Measurements from ENCODE around the gene KCNT1. TPM values are rescaled to one million over a fixed set of nuclear protein-coding genes. Genes with fewer than 3 reads are reported as not detected.

The KCNT1 gene
- total and polyA plus RNA-seq, 11 donors: 0.21 to 7.4 (median 1.9) TPM

DNA sequence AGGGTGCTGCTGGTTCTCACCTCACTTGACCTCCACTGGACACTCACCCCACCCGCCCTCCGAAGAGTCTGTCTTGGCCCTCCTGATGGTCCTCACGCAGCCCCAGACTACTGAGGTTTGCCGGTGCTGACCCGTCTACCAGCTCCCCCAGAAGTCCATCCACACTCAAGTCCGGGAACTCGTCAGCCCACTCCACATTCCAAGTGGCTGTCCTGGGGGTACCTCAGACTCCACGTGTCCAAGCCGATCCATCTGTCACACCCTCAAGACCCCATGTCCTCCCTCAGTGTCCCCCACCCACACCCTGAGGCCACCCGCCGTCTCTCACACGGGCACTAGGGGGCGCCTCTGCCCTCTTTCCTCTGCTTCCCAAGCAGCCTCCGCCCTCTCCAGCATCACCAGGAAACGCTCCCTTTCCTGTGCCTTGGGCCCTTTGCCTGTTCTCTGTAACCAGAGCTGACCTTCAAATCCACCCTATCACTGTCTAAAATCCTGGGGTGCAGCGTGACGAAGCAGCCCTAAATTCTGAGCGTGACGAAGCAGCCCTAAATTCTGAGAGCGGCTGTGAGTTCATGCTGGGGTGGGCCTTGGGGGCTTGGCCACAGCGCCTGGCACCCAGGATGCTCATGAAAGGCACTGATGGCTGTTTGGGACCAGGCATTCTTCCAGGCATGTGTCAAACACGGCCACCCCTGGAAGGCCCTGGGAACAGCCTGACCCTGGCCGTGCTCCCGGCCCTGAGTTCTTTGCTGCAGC is 95.7 kb downstream of the KCNT1 start:
- intact Hi-C loops (cut with DNase I): loop anchor here in 5 of 10 donors (5.0 to 10.0 kb wide), 2 partner anchors 325 to 327 kb away; no protein-coding TSS in a partner anchor
- peak overlapping the region in 5 of 12 donors; percentile 13 to 60 (median 27) for H3K27ac ChIP-seq
- H3K4me3 ChIP-seq: no peak overlapping the region
- ATAC-seq (peak; percentile 66 to 89 (median 81)), DNase-seq (peak in 4 of 5 donors; percentile 52 to 58 (median 55))
- no peaks in the 10 kb centered on the region for H3K36me3 ChIP-seq
- 27 to 39% (median 31%) methylated on average over 21 to 24 of the region's 24 CpGs for WGBS, 4 donors
- peaks cover 0 to 3% (median 0%) of the 10 kb centered on the region in 12 donors for H3K9me3 ChIP-seq
- peaks cover 0 to 17% (median 11%) of the 10 kb centered on the region in 12 donors for H3K4me1 ChIP-seq
- TF ChIP-seq, protein P1, sequence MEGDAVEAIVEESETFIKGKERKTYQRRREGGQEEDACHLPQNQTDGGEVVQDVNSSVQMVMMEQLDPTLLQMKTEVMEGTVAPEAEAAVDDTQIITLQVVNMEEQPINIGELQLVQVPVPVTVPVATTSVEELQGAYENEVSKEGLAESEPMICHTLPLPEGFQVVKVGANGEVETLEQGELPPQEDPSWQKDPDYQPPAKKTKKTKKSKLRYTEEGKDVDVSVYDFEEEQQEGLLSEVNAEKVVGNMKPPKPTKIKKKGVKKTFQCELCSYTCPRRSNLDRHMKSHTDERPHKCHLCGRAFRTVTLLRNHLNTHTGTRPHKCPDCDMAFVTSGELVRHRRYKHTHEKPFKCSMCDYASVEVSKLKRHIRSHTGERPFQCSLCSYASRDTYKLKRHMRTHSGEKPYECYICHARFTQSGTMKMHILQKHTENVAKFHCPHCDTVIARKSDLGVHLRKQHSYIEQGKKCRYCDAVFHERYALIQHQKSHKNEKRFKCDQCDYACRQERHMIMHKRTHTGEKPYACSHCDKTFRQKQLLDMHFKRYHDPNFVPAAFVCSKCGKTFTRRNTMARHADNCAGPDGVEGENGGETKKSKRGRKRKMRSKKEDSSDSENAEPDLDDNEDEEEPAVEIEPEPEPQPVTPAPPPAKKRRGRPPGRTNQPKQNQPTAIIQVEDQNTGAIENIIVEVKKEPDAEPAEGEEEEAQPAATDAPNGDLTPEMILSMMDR (IDR thresholded peaks at IDR 0.05): peak; percentile 52 to 77 (median 64)
- no peak for TF ChIP-seq POLR2A (IDR thresholded peaks at IDR 0.05)
- H3K27me3 ChIP-seq: no peaks in the 10 kb centered on the region

DNA sequence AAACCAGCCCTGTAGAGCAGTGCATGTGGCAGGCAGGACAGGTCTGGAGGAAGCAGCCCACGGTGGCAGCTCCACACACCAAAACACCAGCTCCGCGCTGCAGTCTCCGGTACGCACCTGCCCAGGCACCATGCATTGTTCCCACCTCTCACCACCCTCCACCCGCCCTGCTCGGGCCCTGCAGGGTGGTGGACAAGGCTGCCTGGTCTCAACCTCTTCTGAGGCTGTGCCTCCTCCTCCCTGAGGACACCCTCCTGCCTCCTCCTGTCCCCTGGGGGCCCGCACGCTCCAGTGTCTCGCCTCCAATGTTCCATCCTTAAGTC is 96.2 kb downstream of the KCNT1 start:
- ATAC-seq (peak in 1 of 4 donors; percentile 7), DNase-seq (no peak)
- peak overlapping the region in 3 of 12 donors; percentile 16 to 60 (median 27) for H3K27ac ChIP-seq
- TF ChIP-seq, protein P1 (IDR thresholded peaks at IDR 0.05): no peak
- intact Hi-C loops (cut with DNase I): loop anchor here in 5 of 10 donors (5.0 to 10.0 kb wide), 2 partner anchors 324 to 327 kb away; no protein-coding TSS in a partner anchor
- peaks cover 0 to 3% (median 0%) of the 10 kb centered on the region in 12 donors for H3K9me3 ChIP-seq
- 69 to 81% (median 71%) methylated on average over 7 to 10 of the region's 10 CpGs for WGBS, 4 donors
- H3K36me3 ChIP-seq: no peaks in the 10 kb centered on the region
- H3K27me3 ChIP-seq: no peaks in the 10 kb centered on the region
- peaks cover 0 to 17% (median 11%) of the 10 kb centered on the region in 12 donors for H3K4me1 ChIP-seq
- no peak overlapping the region for H3K4me3 ChIP-seq

DNA sequence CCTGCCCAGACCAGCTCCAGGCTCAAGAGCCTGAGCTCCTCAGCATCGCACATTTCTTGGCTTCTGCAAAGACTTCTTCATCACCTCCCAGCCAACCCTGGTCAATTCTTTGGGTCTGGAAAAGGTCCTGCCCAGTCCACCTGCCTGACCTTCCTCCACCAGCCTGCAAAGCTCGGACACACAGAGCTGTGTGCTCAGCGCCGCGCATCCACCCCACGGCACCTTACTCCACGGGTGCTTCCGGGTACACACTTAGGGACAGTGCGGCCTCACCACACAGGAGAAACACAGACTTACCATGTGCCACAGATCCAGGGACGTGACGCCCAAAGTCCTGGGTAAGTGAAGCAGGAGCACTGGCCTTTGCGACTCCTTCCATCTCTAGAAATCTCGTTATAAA is 97.3 kb downstream of the KCNT1 start:
- 94 to 98% (median 97%) methylated on average over 13 of the region's 13 CpGs for WGBS, 4 donors
- H3K4me1 ChIP-seq: peaks cover 0 to 17% (median 11%) of the 10 kb centered on the region in 12 donors
- DNase-seq: no peak
- TF ChIP-seq, protein P1 (IDR thresholded peaks at IDR 0.05): no peak
- TF ChIP-seq POLR2A (IDR thresholded peaks at IDR 0.05): no peak
- no peak overlapping the region for H3K4me3 ChIP-seq
- H3K27me3 ChIP-seq: no peaks in the 10 kb centered on the region
- intact Hi-C loops (cut with DNase I): loop anchor here in 5 of 10 donors (5.0 to 10.0 kb wide), 2 partner anchors 323 to 326 kb away; no protein-coding TSS in a partner anchor
- no peaks in the 10 kb centered on the region for H3K36me3 ChIP-seq
- peaks cover 0 to 3% (median 0%) of the 10 kb centered on the region in 12 donors for H3K9me3 ChIP-seq
- H3K27ac ChIP-seq: no peak overlapping the region
- no peak for ATAC-seq

DNA sequence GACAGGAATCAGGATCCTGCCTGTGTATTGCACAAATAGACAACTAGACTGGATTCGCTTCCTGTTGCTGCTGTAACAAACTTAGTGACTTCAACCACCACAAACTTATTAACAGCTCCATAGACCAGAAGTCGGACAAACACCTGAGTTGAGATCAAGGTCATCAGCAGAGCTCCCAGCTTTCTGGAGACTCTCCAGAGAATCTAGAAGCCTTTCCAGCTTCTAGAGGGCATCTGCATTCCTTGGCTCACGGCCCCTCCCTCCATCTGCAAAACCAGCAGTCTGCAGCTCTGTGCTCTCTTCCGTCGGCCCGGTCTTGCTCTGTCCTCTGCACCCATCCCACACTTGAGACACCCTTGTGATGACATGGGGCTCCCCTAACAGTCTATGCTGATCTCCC is 99.1 kb downstream of the KCNT1 start:
- Histone ChIP-seq H3K27me3 (no peaks in the 10 kb centered on the region), H3K4me1 (peaks cover 0 to 24% (median 13%) of the 10 kb centered on the region in 12 donors), H3K36me3 (no peaks in the 10 kb centered on the region), H3K9me3 (peaks cover 0 to 3% (median 0%) of the 10 kb centered on the region in 12 donors), H3K27ac (no peak overlapping the region), H3K4me3 (no peak overlapping the region)
- TF ChIP-seq, protein P1 (IDR thresholded peaks at IDR 0.05): no peak
- no peak for TF ChIP-seq POLR2A (IDR thresholded peaks at IDR 0.05)
- WGBS, 4 donors: 86 to 95% (median 89%) methylated on average over 6 of the region's 6 CpGs
- DNase-seq (peak in 1 of 5 donors; percentile 22), ATAC-seq (no peak)
- intact Hi-C loops (cut with DNase I): no loop called here
